GM21390 (cell line): ENCODE data around the gene SIK2.
"Not testable (repeated sequence)": the region's sequence is repeated elsewhere in the genome, so short reads cannot be mapped to it uniquely, and the experiment has no call there.

Source experiments
- ATAC-seq: cut with Tn5 transposase; IDR thresholded peaks from one replicate; pipeline ENCODE4 v1.9.1; 2021; ENCODE audit not compliant: unreplicated experiment

The SIK2 gene

DNA sequence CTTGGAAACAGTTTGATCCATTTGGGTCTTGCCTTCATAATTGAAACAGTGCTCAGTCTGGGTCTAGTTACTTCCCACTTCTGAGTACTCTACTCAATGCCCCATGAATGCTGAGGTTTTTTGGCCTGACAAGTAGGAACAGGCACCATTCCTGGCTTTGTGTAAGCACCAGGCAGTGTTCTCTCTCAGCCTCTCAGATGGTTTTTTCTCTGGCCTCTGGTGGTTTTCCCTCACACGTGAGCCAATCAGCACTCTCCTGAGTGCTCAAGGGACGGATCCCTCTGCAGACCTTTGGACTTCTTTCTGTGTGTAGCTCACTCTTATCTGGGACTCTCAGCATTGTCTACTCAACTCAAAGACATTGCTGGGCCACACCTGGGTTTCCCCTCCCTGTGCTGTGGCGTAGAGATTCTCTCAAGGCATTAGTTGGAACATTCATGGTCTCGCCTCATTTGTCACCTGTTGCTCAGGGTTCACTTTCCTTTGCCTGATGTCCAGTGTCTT is 21.3 kb downstream of the SIK2 start:
- ATAC-seq, result no peak

DNA sequence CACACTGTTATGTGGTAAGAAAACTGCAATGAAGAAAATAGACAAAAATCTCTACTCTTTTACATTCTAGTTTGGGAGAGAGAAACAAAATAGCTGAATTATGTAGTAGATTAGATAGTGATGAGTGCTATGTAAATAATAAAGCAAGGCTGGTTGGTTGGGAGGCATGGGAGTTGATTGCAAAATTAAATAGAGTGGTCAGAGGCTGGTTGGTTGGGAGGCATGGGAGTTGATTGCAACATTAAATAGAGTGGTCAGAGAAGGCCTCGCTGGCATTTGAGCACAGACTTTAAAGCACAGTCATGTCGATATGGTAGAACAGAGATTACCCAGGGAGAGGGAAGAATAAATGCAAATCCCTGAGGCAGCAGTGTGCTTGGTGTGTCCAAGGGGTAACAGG is 22.4 kb downstream of the SIK2 start:
- ATAC-seq, result no peak

DNA sequence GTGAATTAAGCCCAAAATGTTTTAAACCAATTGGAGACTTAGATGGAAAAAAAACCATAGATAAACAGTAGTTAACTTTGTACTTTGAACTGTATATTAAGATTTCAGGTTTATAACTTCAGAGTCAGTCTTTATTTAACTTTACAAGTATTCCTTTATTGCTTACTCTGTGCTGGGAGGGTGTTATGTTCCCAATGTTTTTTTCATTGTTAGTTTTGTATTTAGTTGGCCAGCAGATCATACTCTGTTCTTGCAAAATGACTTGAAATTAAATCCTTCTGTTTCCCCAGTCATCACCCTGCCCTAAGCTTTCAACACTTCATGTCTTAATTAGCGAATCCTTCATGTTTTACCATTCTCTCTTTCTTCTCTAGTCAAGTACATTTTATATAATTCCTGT is 25.3 kb downstream of the SIK2 start:
- no peak for ATAC-seq

DNA sequence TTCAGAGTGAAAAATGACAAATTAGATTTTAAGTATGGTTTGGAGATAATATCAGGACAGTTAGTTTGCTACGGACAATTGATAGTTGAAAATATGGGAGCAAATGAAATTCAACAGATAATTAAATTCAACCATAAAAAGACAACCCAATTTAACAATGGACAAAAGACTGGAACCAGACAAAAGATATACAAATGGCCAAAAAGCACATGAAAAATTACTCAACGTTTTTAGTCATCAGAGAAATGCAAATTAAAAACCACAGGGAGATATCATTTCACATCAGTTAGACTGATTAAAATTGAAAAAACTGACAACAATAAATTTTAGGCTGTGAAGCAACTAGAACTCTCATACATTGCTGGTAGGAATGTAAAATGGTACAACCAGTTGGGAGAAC is 27.2 kb downstream of the SIK2 start:
- ATAC-seq, result no peak

DNA sequence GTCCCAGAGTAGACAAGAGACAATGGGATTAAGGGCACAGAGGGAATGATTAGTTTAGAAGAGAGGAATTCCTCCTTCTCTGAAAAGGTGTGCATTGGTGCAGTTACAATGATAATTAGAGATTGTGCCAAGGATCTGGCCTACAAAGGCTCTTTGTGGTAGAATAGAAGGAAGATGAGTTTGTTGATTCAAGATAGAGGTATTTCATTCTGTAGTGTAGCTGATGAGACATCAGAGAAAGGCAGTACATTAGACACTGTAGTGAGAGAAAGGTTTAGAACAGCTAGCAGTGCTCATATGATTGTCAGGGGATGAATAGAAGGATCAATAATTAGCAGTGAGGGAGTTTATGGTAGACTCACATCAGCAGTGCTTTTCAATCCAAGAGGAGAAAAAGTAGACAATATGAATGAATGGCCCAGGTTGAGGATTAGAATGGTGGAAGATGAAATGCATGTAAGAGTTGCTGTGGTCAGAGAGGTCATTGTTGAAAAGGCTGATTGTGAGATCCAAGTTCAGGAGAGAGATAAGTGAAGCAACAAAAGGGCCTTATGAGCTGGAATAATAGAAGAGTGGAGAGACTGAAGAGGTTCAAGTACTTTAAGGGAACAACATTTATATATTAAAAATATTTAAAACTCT is 28.9 kb downstream of the SIK2 start:
- ATAC-seq, result no peak

DNA sequence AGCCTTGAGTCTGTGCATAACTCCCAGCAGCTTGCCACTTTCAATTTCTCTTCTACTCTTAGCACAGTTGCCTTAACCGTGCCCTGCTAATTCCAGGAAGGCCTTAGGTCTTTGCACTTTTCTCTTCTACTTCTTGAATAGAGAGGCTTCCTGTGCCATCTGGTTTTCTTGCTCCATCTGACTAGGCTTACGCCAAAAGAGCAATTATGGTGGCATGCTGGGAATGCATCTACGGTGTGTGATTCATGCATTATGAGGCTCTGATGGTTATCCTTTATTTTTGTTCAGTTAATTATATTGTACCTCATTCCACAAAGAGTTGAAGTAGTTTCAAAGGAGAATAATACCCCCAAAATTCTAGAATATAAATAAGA is 29.4 kb downstream of the SIK2 start:
- no peak for ATAC-seq

DNA sequence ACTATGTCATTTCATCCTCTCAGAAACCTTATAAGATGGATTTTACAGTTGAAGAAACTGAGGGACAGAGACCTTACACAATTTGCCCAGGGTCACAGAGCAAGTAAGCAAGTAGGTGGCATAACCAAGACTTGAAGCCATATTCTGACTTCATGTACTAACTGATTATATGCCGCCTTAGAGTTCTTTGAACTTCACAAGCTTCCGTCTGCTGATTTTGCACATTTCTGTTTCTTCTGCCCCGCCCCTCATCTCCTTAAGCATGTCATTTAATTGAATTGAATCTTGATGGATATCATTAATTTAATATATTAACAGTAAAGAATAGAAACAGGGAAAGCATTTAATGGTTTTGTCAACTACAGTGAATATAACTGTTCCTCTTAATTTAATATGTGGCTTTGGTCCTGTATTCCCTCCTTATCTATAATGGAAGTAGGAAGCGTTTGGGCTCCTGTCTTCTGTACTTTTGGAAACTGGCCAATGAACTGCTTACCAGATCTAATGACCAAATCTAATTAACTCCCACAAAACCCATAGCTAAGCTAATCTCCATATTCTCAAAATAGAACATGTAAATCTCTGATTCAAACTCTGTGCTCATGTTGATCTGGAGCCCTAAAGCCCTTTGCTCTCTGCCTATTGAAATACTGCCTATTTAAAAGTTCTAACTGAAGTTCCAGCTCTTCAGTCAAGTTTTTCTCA is 30.4 kb downstream of the SIK2 start:
- ATAC-seq, result no peak

DNA sequence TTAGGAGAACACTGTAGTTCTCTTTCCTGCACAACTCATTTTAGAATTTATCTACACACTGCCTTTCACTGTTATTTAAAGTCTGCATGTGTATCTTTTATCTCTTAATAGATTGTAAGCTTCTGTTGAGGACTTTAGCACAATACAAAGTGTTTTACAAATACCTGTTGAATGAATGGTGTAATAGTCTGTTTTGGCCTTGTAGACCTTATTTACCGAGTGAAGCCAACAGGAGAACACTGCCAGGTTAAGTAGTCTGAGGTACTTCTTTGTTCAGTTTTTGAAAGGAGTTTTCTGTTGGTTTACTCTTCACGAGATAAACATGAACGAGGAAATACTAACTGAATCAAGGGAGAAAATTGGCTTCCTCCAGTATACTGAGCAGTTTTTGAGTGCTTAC is 31.0 kb downstream of the SIK2 start:
- no peak for ATAC-seq

DNA sequence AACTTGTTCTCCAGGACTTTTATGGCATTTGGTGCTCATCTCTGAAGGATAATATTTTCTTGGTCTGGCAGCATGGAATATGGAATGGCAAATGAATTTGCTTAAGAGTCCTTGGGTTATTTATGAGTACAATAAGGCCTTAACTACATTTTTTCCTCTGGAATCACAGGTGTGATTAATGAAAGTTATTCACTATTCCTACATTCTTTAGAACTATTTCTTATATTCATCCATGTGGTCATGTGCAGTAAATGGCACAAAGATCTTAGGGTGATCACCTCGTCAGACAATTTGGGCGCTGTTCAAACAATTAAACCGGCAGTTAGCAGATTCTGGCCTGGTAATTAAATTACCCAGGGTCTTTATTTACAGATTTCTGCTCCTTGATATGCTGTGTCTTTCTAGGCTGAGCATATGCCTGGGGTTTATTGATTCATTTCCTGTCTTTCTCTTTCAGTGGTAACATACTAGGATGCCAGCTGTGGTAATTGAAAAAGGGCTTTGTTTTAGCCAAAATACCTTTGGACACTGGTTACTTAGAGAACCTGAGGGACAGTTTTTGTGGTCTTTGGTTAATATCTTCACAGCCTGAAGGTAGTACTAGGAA is 31.6 kb downstream of the SIK2 start:
- no peak for ATAC-seq

DNA sequence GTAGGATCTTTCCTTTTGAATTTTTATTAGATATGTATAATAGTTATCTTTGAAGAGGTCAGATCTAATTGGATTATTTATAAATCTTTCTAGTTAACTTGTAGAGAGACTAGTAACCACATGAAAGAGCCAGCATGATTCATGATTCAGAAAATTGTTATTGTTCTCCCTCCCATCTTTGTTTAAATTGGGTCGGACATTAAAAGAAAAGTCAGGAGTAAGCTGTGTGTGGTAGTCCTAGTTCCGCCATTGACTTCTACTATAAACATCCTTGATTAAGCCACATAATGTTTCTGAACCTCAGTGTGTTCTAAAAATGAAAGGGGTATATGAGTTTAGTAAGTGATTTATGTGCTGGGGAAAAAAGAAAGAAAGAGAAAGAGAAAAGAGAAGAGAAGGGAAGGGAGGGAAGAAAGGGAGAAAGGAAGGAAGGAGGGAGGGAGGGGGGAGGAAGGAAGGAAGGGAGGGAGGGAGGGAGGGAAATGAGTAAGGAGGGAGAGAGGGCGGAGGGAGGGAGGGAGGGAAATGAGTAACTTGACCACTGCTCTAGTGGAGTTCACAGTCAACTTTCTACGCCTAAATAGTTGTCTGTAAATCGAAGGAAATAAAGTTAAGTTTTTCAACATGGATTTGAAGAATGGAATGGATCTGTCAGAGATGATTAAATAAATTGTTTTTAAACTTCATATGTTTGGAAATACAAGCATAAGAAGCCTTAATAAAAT is 32.9 kb downstream of the SIK2 start:
- no peak for ATAC-seq

DNA sequence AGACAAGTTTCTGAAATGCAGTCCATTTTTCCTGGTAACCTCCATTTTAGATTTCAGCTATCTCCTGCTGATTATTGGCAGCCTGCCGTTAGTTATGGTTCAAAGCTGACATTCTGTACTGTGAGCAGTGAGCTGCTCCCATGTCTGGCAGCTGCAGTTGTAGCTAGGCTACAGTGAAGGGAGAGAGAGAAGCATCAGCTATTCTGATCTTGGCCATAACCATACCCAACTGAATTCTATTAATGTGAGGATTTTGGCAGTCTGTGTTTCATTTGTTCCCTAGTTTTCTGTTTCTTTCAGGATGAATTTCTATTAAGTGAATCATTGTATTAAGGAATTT is 33.4 kb downstream of the SIK2 start:
- no peak for ATAC-seq

DNA sequence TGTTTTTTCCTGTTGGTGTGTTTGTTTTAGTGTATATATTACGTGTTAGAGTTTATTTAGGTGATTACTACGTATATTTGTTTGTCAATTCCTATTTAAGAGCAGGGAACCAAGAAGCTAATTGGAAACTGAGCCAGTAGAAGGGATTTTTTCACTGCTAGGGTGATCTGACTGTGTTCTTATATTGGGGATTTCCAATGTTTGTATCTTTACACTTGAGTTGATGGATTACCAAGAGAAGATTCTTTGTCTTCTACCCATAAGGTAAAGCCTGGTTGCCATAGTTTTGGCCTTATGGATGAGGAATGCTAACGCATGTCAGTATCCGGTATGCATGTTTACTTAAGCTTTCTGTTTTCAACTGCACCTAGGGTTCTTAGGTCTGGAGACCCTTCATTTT is 35.6 kb downstream of the SIK2 start:
- ATAC-seq, result no peak

DNA sequence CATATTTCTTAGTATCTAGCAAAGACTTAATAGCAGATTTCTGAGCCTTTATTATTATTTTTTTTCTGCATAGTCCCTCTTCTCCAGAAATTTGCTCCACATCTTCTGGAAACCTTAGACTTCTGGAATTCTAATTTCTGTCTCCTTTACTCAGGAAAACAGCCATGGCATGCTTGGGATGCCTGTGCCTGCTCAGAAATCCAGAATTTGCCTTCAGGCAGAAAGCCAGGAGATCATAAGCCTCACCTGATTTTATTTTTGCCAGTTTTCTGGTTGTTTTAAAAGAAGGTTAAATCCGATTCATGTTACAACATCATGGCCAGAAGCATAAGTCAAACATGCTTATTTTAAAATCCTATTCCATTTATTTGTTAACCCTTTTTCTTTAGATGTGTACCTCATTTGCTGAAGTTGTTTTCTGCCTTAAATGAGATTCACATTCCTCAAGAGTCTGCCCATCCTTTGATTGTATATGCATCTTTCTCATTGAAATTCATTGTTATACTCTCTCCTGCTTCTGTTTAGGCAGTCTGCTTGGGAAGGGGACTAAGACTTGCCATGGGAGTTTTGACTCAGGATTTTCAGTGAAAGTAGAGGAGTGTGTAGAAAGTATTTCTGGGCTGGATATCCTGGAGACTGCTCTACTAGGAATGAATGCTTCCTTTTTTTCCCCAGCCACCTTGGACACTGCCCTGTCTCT is 37.1 kb downstream of the SIK2 start:
- ATAC-seq, result no peak

DNA sequence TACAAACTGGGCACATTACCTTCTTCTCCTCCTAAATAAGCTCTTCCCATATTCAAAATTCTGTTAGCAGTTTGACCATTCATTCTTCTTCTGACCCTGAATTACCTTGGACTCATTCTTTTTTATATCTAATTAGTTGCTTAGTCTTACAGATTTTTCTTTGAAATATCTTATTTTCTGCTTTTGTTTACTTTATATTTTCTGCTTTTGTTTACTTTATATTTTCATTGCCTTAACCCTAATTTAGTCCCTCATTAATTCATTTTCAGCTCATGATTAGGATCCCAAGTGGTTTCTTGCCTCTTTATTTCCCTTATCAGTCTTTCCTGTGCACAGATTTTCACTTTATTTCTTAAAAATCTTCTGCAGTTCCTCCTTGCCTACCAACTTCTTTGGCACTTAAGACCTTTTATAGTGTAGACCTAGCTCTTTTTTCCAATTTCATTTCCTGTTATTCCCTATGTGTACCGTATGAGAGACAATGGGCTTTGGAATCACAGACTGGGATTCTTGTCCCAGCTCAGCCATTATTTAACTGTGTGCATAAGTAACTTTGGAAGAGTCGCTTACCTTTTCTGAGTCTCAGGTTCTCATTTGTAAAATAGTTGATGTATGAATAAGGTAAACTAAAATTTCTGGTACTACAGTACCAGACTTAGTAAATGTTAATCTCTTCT is 39.2 kb downstream of the SIK2 start:
- ATAC-seq, result no peak

DNA sequence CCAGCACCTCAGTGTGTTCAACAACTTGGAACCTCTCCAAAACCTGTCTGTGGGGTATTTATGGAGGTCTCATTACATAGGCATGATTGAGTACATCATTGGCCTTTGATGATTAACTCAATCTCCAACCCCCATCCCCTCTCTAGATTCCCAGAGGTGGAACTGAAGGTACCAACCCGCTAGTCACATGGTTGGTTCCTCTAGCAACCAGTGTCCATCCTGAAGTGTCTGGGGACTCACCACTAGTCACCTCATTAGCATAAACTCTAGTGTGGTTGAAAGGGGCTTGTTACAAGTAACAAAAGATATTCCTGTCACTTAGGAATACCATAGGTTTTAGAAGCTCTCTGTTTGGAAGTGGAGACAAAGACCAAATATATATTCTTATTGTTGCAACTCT is 40.3 kb downstream of the SIK2 start:
- no peak for ATAC-seq

DNA sequence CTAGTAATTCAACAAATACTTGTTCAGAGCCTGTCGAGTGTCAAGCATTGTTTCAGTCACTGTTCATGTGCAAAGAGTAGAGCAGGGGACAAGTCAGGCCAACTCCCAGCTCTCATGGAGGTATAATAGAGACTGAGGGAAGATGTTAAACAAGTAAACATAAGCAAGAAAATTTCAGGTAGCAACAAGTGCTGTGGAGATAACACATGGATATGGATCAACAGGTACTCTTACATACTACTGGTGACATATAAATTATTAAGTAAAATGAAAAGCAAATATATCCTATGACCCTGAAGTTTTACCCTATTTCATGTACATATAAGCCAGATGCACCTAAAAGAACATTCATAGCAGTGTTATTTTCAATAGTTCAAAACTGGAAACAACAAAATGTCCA is 42.7 kb downstream of the SIK2 start:
- no peak for ATAC-seq

DNA sequence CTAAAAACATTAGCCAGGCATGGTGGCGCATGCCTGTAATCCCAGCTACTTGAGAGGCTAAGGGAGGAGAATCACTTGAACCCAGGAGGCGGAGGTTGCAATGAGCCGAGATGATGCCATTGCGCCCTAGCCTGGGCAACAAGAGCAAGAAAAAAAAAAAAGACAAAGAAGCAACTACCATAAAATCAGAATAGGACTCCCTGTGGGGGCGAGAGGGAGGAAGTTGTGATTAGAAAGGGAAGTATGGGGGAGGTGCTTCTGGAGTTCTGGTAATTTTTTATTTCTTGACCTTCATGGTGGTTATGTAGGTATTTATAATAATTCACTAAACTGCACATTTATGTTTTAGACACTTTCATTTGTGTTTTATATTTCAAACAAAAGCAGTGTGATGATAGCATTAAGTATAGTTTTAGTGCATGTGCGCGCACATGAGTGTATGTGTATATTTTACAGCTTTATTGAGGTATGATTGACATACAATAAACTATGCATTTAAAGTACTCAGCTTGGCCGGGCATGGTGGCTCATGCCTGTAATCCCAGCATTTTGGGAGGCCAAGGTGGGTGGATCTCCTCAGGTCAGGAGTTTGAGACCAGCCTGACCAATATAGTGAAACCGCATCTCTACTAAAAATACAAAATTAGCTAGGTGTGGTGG is 43.5 kb downstream of the SIK2 start:
- no peak for ATAC-seq

DNA sequence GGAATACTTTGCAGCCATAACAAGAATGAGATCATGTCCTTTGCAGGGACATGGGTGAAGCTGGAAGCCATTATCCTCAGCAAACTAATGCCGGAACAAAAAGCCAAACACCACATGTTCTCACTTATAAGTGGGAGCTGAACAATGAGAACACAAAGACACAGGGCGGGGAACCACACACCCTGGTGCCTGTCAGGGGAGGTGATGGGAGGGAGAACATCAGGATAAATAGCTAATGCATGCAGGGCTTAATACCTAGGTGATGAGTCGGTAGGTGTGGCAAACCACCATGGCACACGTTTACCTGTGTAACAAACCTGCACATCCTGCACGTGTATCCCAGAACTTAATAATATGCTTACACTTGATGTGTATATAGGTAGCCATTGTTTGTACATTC is 49.1 kb downstream of the SIK2 start:
- ATAC-seq, result not testable (repeated sequence)

DNA sequence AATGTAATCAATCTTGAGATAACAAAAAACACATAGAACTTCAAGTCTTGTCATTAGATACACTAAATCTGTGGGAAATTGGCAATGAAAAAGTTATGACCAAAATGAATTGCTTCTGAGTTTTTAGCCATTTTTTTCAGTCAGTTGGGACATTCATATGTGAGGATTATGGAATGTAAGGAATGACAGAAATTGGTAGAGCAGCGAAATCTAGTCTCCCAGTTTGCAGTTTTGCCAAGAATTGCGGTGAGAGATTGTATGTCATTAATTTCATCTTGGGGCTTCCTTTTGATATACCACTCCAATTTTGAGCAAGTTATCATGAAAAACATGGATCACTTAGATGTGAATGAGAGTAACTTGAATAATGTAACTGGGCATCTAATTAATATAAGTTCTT is 49.9 kb downstream of the SIK2 start:
- no peak for ATAC-seq

DNA sequence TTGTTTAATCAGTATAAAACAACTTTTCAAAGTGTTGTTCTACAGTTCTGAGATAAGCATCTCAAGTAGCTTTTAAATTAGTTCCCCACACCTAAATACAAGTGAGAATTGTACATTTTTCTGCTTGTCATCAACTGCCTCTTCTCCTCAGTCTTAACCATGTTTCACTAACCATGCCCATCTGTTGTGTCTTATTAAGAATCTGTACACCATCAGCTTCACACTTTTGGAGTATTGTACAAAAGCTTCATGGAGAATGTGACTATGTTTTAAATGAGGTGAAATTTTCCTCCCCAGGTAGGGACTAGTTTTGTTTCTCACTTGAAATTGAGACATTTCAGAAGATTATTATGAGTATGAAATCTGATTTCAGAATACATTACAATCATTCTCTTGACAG is 52.4 kb downstream of the SIK2 start:
- ATAC-seq, result no peak
